NCI-H2029 treated with DMSO at 0.1 percent for 48 hours (cell line): ENCODE data around the gene WSCD2.

Experiments
- DNase-seq: peaks from one replicate; lab custom pipeline; 2025; lab: John Stamatoyannopoulos, UW

Gene WSCD2

DNA sequence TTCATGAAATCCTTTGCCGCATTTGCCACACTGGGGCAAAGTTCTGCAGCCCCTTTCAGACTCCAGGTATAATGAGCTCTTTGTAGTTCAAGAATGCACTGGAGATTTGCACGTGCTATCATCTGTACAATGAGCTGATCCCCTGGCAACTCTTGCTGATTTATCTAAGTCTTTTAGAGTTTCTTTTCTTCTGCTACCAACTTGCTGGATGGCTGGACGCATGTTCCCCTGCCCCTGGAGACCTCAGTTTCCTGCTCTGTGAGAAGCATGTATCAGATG is 106.8 kb downstream of the WSCD2 start:
- no peak for DNase-seq

DNA sequence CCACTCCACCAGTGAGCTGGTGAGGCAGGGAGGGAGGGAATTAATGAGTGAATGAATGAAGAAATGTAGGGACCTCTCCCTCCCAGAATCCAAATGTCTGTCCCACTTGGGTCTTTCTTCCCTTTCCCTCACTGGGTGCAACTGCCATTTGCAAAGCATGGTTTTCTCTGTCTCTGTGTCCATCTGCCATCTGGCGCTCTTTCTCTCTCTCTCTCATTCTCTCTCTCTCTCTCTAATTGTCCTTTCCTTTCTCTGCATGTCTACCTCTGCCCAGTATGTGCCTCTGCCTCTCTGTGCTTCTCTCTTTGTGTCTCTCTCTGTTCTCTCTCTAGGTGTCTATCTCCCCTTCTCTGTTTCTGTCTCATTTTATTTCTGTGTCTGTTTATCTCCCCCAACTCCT is 107.3 kb downstream of the WSCD2 start:
- DNase-seq = no peak

DNA sequence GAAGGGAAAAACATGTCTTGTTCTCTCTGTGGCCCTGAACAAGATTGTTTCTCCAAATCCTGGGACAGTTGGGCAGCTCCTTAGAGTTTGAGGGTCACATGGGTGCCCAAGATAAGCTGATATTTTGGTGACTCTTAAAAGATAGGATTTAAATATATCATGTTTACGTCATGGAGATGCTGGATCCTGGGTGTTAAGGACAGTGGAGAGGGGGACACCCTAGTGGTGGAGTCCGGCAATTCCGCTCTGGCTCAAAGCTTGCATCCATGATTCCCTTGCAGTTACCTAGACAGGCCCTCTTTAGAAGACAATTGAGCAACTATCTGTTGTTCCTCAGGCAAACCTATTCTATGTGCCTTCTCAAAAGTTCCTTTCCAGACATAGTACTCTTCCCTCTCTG is 108.2 kb downstream of the WSCD2 start:
- DNase-seq = no peak

DNA sequence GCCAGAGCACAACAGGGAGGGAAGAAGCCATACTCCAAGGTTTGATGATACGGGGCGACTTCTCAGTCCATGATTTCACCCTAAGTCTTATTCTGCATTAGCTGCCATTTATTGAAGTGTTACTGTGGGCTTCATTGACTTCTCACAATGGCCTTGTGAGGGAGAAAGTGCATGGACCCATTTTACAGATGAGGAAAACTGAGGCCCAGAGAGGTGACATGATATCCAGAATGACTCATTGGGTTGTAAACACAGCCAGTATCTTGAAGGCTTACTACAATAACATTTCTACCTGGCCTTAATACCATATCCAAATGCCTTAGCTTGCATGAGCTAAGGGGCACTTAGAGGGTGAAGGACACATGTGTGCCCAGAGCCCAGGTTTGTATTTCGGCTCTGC is 109.4 kb downstream of the WSCD2 start:
- no peak for DNase-seq

DNA sequence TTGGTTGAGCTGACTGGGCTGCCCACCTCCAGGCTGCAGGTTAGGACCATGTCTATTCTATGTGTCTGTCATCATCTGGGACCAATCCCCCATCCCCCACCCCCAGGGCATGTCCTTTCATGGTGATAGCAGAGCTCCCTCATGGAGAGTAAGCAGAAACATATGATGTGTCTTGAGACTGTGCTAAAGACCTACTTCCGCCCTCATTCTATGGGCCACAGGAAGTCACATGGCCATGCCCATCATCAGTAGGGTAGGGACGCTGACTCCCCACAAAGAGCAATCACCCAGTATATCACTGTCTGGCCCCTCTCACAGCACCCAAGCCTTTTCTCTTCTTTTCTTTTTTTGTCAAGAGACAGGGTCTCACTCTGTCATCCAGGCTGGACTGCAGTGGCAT is 110.3 kb downstream of the WSCD2 start:
- DNase-seq = no peak

DNA sequence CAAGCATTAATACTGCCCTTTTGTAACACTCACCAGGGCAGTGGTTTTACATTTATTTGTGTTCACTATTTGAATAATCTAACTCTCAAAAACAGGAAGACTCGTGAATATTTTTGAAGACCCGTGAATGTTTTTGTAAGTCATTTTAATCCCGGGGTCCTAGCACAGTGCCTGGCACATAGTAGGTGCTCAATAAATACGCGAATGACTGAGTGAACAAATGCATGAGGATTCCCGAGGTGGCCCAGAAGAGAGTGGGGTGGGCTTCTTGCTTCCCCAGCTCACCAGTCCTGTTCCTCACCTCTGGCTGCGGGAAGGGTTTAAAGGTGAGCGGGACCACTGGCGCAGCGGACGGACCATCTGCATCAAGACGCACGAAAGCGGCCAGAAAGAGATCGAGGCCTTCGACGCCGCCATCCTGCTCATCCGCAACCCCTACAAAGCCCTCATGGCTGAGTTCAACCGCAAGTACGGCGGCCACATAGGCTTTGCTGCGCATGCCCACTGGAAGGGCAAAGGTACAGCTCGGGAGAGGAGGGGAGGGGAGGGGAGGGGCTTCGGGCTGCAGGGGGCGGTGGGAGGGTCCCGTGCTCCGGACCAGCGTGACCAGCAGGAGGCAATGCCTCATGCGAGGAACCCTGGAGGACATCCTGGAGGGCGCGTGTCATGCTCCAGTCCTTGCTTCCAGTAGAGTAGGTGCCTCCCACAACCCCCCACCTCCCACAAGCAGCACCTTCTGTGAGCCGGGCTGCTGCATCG is 111.1 kb downstream of the WSCD2 start:
- no peak for DNase-seq

DNA sequence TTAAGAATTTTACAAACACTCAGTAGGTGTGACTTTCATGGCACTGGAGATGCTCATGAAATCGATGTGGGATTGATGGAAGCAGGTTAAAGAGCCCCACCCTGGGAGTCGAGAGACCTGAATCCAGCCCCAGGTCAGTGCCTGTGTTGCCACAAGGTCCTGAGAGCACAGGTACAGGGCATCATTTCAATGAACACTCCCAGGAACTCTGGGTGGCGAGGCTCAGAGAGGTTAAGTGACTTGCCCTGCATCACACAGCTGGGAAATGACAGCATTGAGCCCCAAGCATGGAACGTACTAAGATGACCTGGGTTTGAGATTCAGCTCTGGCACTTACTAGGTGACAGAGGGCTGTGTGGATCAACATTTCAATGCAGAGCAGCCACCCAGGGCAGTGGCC is 111.8 kb downstream of the WSCD2 start:
- no peak for DNase-seq

DNA sequence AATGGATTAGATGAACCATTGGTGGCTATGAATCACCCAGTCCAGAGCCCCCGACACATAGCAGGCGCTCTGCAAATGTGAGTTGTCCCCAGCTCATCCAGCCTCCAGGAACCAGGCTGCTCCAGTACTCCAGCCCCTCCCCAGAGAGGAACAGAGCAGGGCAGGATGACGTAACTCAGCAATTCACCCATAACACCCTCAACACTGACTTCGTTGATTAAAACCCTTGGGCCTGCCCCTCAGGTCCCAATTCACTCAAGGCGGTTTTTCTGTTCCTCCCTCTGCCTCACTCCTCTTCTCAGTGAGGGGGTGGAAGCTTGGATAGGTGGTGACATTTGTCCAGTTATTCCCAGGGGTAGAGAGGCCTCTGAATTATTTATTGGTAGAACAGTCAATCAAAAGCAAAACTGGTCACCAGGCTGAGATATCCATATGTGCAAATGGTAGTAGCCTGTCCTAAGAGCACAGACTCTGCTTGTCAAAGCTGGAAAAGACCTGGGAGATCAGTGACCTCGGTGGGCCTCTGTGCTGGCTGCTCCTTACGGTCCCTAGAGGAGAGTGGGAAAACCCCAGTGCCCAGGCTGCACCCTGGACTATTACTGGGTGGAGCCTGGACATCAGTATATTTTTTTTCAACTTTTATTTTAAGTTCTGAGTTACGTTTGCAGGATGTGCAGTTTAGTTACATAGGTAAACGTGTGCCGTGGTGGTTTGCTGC is 113.1 kb downstream of the WSCD2 start:
- no peak for DNase-seq

DNA sequence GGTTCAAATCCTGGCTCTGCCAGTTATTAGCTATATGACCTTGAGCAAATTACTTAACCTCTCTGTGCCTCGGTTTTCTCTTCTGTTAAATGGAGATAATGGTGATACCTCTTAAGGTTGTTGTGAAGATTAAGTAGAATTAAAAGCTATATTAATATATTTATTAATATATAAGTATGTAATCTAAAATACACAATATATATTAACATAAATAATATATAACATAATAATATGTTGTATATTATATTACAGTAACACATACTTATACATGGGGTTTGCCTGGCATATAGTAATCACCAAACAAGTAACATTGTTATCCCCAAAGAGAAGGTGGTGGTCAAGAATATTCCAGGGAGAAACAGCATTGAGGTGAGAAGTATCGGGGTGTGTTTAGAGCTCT is 118.0 kb downstream of the WSCD2 start:
- DNase-seq = no peak

DNA sequence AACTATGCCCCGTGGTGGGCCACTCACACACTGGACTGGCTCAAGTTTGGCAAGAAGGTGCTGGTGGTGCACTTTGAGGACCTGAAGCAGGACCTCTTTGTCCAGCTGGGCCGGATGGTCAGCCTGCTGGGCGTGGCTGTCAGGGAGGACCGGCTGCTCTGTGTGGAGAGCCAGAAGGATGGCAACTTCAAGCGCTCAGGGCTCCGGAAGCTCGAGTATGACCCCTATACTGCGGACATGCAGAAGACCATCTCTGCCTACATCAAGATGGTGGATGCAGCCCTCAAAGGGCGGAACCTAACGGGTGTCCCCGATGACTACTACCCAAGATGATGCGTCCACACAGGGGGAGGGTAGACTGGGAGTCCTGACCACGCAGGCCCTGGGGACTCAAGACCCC is 118.9 kb downstream of the WSCD2 start:
- no peak for DNase-seq

DNA sequence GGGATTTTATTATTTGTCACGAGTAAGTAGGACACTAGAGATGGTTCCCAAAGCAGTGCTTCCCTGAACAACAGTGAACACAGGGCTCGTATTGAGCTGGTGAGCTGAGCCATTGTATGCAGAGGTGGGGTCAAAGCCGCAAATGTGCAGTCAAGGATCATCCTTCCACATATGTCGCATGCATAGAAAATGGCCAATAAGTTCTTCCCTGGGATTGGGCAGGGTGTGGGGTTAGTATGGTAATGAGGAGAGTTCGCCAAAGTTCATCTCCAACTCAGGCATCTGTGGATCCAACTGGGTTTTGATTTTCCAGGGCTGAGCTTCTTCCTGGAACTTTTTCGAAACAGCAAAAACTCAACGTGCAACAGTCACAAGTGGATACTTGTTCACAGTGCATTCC is 123.4 kb downstream of the WSCD2 start:
- DNase-seq = no peak

DNA sequence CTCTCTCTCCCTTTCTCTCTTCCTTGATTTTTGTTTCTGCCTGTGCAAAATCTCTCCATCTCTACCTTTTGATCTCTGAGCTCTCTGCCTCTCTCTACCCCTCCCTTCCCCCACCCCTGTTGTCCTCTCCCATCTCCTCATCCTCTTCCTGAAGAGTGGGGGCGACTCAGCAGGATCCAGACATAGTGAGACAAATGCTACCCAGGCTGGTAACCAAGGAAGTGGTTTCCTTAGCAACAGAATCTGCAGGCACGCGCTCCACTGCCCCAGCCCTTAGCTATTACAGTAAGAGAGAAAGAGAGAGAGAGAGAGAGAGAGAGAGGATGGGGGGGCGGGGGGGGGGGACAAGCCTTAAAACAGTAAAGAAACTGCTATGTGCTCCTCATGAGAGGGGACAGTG is 124.5 kb downstream of the WSCD2 start:
- DNase-seq = no peak

DNA sequence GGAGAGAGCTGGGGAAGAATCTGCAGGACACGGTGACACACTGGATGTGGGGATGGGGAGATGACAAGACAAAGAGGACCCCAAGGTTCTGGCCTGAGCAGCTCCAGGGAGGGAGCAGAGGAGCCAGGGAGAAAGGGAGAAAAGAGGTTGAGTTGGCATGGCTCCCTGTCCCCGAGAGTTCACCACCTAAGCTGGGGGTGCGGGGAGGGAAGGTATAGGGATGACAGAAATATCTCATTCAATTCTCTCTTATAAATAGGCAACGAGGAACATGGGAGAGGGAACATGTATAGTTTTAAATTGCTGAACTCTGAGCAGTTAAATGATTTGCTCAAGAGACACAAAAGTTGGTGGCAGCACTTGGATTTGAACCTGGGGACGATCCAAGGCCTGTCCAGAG is 124.9 kb downstream of the WSCD2 start:
- DNase-seq = no peak

DNA sequence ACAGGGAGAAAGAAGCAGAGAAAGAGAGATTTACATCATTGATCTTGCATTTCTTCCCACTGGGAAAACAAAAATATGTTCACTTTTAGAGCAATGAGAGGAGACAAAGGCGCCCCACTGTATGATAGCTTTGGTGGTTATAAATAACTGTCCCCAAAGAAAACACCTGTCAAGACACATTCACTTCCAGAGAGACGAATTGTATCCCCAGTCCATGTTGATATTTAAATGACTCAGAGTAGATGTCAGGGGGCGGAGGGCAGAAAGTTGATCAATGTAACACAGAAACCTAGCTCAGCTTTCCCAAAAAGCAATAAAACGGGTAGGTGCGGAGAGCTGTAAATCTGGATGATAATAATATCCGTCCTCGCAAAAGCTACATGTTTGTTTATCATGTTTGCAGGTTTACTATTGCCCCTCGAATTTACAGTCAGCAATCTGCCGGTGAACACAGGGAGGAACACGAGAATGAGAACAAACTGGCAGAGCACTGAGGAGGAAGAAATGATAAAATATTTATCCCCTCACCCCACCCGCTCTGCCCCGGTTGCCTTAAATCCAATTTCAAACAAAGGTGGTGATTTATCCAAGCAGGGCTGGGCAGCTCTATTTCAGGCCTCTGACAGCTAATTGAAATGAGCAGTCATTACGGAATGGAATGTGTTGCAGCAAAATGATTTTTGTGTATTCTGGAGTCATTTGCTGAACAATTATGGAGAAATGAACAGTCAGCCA is 125.6 kb downstream of the WSCD2 start:
- no peak for DNase-seq

DNA sequence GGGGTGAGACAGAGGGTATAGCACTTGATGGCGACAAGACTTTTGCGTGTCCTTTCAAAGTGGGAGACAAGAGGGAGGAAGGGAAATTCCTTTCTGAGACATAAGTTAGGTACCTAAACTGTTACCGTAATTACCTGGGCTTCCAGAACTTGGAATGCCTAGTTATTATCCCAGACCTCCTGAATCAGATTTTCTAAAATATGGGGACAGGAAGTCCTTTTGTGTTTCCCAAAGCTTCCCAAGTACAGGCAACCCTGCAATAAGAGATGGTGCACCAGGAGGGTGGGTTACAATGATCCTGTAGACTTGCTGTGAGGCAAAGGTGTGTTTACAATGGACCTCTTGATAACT is 126.1 kb downstream of the WSCD2 start:
- no peak for DNase-seq

DNA sequence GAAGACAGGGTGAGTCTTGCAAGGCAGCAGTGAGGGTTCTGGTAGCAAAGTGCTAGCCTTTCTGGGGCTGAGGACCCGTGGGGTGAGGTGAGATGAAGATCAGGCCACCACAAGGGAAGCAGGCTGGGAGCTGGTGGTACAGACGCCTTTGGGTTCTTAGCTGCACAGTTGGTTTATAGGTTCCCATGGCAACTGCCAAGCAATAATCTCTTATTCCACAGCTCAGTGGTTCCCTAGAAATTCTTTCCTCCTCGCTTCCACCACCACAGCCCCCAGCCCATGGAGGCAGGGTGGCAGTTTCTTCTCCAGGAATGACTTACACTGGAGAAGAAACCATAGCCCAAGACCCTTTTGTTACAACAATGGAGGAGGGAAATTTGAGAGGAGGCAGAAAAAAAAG is 127.9 kb downstream of the WSCD2 start:
- DNase-seq = no peak

DNA sequence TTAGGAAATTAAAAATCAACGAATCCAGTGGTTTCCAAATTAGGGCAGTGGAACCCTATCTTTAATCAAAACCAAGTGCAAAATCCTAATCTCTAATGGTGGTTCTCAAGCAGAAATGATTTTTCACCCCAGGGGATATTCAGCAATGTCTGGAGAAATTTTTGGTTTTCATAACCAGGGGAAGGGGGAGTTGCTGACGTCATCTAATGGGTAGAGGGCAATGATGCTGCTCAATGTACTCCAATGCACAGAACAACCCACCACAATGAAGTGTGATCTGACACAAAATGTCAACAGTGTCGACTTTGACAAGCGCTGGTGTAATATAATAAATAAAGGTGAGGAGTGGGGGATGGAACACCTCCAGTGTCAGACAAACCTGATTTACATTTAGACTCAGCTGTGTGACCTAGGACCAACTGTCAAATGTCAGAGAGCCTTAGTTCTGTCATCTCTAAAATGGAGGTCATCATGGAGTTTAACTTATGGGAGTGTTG is 128.6 kb downstream of the WSCD2 start:
- no peak for DNase-seq

DNA sequence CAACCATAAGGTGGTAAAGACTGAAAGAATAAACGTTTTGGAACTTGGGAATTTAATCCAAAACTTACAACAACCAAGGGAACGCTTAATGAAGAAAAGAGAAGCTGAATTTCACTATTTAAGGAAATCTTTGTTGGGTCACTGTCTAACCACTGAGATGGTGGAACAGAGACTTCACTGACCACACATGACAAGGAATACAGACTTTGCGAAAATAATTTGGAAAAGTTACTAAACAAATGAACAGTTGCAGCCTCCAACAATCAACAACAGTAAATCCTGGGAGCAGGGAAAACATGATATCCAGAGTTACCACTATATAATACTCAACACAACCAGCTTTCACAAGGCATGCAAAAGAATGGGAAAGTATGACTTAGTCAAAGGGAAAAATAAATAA is 131.0 kb downstream of the WSCD2 start:
- DNase-seq = no peak

DNA sequence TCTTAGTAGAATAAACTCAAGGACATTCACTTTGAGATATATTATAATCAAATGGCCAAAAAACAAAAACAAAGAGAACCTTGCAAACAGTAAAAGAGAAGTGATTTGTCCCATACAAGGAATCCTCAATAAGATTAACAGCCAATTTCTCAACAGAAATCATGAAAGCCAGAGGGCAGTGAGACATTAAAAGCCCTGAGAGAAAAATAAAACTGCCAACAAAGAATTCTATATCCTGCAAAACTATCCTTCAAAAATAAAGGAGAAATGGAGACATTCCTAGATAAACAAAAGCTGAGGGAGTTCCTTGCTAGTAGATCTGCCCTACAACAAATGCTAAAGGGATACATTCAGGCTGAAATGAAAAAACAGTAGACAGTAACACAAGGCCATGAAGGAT is 131.9 kb downstream of the WSCD2 start:
- no peak for DNase-seq

DNA sequence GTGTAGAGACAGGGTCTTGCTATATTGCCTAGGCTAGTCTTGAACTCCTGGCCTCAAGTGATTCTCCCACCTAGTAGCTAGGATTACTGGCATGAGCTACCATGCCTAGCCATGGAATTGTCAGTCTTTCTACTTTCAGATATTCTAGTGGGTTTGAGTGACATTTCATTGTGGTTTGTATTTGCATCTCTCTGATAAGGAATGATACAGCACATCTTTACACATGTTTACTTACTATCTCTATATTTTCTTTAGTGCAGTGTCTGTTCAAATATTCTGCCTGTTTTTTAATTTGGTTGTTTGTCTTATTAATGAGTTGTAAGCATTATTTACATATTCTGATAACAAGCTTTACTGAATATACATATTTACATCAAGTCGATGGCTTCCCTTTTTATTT is 136.4 kb downstream of the WSCD2 start:
- DNase-seq = no peak

DNA sequence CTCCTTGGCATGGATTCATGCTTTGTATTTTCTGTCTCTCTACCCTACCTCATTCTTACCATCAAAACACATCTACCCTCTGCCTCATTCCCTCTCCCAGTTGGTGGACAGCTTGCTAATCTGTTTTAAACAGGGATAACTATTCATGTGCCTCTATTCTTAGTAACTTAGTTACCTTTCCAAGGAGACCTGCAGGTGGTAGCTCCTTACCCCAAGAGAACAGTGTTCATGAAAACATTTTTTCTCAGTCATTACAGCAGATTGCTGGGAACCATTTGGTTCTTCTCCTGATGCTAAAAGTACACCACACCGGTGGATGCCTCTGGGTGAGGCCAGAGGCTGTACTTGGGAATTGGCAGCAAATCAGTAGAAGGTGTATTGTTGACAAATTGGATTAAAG is 137.0 kb downstream of the WSCD2 start:
- DNase-seq = no peak

DNA sequence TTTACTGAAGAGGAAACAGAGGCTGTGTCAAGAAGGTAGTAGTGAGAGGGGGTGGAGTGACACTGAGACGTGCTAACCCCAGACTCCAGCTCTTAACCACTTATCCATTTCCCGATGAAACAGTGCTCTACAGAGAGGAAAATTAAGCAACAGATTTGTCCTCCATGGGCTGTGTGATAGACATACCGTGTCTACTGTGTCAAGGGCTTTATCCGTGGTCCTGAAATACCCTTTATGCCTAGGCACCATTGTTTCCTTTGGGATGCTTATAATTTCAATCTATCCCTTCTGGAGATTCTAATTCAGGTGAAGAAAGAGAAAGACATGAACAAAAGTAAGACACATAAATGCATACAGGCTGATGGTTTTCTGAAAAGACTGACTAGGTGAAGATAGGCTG is 138.4 kb downstream of the WSCD2 start:
- DNase-seq = no peak

DNA sequence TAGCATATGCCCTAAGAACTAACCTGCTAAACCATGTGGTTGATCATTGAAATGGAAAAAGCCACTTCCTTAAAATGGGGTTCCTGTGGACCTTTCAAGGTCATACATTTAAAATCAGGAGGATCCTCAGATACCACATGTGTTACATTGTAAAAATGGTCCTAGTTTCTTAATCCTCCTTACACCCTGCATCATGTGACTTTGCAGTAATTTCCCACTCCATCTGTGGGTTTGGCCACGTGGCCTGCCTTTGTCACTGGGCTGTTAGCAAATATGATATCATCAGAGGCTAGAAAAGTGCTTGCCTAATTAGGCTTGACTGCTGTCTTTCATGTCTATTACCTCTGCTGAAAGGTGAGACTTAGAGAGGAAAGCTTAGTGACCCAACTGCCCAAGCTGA is 139.3 kb downstream of the WSCD2 start:
- DNase-seq = no peak
